Stimulated activated CD8-positive, alpha-beta memory T cell treated with anti-CD3 and anti-CD28 coated beads, Interleukin-7, amount 100 ng/mL, for 1 hour (primary cell): Measurements from ENCODE around the gene ZNF407.

ENCODE experiments used
- DNase-seq, 2 donors: peaks; one replicate each; pipeline ENCODE4 v3.0.0-alpha.2; 2020; ENCODE audit warnings: low read depth in 2 of 2

Gene ZNF407

GRCh38 chr18:74785632-74786031 lies 188.0 kb downstream of the ZNF407 start:
- DNase-seq, result no peak

- no peak for DNase-seq
These were observed 191.0 kb downstream of the ZNF407 start for GRCh38 chr18:74788657-74789056.

- DNase-seq, result no peak
These were observed 191.4 kb downstream of the ZNF407 start for GRCh38 chr18:74789078-74789477.

GRCh38 chr18:74790451-74790850 lies 192.8 kb downstream of the ZNF407 start:
- no peak for DNase-seq

- no peak for DNase-seq
These were observed 194.0 kb downstream of the ZNF407 start for GRCh38 chr18:74791501-74792194.

GRCh38 chr18:74793746-74794145 lies 196.1 kb downstream of the ZNF407 start:
- DNase-seq, result no peak

GRCh38 chr18:74795751-74796150 lies 198.1 kb downstream of the ZNF407 start:
- no peak for DNase-seq

- DNase-seq, result no peak
These were observed 198.5 kb downstream of the ZNF407 start for GRCh38 chr18:74796211-74796610.

GRCh38 chr18:74796841-74797576 lies 199.3 kb downstream of the ZNF407 start:
- no peak for DNase-seq

GRCh38 chr18:74797577-74798151 lies 200.0 kb downstream of the ZNF407 start:
- no peak for DNase-seq

- DNase-seq, result no peak
These were observed 201.9 kb downstream of the ZNF407 start for GRCh38 chr18:74799542-74799941.

GRCh38 chr18:74800098-74800497 lies 202.4 kb downstream of the ZNF407 start:
- DNase-seq, result no peak

- DNase-seq, result no peak
These were observed 205.4 kb downstream of the ZNF407 start for GRCh38 chr18:74803117-74803516.

- DNase-seq, result no peak
These were observed 206.1 kb downstream of the ZNF407 start for GRCh38 chr18:74803769-74804168.

- DNase-seq, result no peak
These were observed 207.0 kb downstream of the ZNF407 start for GRCh38 chr18:74804677-74805076.

GRCh38 chr18:74806073-74806472 lies 208.4 kb downstream of the ZNF407 start:
- no peak for DNase-seq

- no peak for DNase-seq
These were observed 209.2 kb downstream of the ZNF407 start for GRCh38 chr18:74806700-74807416.

GRCh38 chr18:74817576-74817975 lies 219.9 kb downstream of the ZNF407 start:
- DNase-seq, result no peak

GRCh38 chr18:74818516-74819175 lies 221.0 kb downstream of the ZNF407 start:
- no peak for DNase-seq

- DNase-seq, result no peak
These were observed 221.9 kb downstream of the ZNF407 start for GRCh38 chr18:74819433-74820059.

GRCh38 chr18:74820160-74820780 lies 222.6 kb downstream of the ZNF407 start:
- DNase-seq, result no peak
